KG1 (cell line): ENCODE results near the gene RPL3.

ENCODE experiments used
- DNase-seq: peaks from one replicate; lab custom pipeline; 2025; lab: John Stamatoyannopoulos, UW

Gene RPL3

DNA sequence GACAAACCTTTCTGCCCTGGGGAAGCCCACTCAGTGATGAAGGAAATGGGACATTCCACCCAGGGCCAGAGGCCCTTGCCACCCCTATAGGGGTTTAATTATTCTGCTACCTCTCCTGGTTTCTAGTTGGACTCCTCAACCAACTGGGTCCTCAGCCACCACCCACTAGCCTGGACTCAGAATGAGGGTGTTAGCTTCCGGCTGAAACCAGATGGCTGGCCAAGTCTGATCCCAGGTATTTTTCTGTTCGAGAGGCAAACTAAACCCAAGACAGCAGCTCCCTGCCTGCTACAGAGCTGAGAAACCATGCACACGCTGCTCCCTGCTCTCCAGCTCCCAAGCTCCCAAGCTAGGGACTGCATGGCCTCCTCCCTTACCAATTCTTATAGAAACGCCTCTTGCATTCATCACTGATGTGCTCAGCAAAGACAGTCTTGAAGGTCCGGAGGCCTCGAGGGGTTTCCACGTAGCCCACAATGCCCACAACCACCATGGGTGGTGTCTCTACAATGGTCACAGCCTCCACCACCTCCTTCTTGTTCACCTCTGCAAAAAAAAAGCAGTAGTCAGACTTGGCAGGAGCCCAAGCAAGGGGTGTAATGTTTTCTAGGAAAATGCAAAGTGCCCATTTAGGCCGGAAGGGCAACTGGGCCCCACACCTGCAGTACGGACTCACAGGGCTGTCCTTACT lies 2.2 kb downstream of the RPL3 start:
- no peak for DNase-seq

DNA sequence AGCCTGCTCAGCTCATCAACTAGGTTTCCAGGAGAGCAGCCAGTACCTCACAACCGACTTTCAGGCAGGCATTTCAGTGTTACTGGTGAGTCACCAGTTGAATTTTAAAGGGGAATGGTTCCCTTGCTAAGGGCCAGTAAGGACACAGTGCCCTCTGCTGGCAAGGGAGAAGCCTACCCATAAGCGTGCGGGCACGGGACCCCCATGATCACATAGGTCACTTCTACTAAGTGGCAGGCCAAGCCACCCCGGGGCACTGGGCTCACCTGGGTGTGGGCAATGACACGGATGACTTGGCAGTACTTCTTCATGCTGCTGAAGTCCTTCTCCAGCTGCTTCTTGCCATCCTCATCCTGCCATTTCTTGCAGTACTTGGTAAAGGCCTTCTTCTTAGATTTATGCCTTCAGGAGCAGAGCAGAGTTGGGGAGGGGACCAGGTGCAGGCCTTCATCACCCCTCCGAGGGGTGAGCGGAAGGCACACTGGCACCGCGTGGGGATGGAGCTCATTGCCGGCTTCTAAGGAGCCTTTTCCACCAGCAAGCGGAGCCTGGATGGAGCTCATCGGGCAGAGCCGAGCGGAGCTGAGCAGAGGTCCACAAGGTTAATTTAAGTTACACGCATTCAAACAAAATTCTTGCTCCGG lies 2.9 kb downstream of the RPL3 start:
- DNase-seq = peak; percentile 54

DNA sequence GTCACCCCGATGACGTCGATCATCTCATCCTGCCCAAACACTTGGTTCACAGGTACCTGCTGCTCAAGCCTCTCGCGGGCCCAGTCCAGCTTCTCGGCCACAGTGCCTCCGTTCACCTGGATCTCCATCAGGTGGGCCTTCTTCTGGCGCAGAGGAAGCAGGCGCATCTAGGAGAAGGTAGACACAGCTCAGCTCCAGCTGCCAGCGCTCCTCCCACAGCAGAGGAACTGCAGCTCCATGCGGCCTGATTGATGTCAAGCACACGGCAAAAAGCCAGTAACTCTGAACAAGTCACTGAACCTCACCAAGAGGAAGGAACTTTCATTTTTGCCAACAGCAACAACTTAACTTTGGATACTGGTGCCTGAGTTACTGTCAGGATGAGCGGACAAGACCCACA lies 4.0 kb downstream of the RPL3 start:
- no peak for DNase-seq

DNA sequence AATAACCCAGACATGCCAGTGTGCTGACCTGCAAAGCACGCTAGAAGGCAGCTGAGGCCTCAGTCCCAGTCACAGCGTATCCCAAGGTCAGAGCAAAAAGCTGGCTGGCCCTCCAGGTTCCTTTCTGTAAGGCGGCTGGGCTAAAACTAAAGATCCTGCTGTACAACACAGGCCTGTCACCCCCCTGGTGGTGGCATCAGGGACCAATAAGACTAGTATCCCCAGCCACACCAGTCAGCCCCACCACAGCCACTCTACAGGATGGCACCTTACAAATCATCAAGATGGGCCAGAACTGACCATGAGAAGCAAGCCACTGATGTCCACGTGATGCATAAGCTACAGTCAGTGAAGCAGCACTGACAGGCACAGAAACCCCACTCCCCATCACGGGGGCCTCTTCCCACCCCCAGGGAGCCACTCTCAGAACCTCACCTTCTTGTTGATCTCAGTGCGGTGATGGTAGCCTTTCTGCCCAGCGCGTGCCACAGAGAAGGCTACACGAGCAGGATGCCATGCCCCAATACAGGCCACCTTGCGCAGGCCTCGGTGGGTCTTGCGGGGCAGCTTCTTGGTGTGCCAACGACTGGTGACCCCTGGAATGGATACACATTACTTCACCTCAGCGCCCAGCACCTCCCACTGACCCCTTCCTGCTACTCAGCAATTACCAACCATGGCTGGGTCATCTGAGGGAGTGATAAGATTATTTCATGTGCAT lies 5.0 kb downstream of the RPL3 start:
- DNase-seq = no peak

DNA sequence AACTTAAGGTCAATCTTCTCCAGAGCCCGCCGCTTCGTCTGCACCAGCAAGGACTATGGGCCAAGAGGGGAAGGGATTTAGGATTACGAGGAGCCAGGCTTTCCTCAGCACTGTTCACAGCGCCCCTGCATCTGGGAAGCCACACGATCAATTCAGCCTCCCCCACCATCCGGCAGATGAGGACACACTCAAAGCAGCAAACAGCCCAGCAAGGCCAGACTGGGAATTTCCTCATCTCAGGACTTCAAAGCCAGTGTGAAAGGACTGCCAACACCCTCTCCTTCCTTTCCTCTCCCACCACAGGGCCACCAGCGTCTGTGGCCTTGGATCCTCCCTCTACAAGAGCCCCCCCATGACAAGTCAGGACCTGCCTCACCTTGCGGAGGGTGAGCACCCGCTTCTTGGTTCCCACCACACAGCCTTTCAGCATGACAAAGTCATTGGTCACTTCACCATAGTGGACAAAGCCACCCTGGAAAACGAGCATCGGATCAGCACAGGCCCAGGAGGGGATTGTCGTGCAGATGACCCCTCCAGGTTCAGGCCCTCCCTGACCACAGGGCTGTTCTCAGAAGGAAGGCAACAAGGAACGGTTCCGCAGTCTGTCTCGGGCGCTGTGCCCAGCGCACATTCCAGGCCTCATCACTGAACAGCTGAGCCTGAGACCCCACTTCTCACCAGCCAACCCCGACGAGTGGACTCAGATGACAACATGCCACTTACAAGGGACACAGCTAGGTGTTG lies 6.0 kb downstream of the RPL3 start:
- DNase-seq = no peak

DNA sequence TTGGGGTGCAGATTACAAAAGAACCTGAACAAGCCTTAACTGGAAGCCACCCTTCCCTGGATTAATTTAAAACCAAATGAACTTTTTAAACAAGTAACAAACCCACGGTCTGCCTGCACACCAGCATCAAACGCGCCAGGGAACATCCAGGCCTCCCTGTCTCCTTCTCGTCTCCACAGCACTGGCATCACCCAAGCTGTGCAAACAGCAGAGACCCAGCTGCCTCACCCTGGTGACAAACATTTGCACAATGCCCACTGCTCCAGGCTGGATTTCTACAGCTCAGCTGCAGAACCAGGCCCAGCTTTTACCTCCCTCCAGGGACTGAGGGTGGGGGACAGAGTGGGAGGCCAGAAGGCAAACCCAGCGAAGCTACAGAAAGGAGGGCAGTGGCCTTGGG lies 7.0 kb downstream of the RPL3 start:
- no peak for DNase-seq

DNA sequence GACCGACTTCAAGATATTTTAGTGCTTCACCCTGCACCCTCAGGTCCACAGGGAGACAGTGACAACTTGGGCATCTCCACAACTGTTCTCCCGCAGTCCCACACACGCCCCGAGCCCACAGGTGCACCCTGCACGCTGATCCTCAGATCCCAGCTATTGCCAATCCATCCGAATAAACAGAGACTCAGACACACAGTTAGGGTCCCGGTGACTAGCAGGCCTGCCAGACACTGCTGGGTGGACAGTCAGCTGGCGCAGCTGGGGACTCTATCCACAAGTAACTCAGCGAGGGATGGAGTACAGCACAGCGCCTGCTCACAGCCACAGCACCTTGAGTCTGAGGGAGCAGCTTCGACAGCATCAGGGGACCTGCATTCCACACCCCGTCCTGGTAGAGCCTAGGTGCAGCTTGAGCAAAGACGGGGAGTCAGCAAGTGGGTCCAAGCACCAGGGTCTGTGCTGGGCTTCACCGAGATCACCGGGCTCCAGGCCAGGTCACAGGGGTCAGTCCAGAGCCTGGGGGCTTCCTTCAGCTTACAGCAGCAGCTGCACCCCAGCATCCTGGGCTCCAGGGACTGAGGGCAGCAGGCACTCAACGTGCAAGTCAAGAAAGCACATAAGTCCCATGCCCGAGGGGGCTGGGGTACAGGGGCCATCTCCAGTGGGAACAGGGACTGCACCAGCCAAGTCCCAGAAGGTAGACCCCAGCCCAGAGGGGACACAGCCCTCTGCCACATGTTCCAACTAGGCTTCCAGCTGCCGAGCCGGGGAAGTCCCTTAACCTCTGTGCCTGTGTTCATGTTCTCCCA lies 7.6 kb downstream of the RPL3 start:
- DNase-seq = no peak

DNA sequence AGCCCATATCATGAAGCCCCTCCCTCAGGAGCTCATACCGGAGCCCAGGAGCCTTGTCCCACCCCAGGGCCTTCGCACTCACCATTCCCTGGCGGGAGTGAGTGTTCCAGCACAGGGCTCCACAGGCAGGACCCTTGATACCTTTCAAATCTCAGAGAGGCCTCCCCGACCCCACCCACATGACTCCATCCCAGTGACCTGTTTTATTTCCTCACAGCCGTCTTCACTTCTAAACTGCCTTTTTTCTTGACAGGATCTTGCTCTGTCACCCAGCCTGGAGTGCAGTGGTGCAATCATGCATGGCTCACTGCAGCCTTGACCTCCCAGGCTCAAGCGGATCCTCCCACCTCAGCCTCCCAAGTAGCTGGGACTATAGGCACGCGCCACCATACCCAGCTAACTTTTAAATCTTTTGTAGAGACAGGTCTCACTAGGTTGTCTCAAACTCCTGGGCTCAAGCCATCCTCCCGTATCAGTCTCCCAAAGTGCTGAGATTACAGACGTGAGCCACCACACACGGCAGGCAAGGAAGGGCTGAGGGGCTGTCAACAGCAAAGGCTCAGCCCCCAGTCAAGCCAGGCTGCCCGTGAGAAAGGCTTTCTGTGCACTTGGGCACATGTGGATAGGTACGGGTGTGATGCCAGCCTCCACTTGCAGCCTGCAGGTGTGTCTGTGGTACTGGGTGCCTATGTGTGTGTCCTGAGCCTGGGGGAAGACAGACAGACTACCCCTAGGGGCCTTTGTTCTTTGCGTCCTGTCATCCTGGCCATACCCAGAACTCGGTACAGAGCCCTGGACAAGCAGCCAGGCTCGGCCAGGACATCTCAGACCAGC lies 9.3 kb downstream of the RPL3 start:
- DNase-seq = no peak

DNA sequence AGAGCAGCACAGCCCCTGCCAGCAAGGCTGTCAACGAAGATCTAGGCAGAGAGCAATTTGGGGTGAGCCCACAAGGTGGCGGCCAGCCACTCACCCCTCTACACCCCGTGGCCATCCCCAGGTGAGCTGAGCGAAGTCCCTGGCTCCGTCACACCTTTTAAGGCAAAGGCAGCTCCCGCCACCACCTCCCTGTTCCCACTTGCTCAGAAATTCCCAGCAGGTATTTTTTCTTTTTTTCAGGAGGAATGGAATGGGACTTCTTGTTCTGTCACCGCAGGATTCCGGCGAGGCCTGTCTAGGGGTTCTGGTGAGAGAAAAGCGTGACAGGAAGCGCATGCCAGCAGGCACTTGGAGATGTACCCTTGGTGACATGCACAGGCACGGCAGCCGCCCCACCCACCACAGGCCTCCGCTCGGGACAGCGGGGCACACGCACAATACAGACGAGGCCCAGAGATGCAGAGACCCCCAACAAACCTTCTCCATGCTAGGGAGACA lies 10.0 kb downstream of the RPL3 start:
- no peak for DNase-seq

DNA sequence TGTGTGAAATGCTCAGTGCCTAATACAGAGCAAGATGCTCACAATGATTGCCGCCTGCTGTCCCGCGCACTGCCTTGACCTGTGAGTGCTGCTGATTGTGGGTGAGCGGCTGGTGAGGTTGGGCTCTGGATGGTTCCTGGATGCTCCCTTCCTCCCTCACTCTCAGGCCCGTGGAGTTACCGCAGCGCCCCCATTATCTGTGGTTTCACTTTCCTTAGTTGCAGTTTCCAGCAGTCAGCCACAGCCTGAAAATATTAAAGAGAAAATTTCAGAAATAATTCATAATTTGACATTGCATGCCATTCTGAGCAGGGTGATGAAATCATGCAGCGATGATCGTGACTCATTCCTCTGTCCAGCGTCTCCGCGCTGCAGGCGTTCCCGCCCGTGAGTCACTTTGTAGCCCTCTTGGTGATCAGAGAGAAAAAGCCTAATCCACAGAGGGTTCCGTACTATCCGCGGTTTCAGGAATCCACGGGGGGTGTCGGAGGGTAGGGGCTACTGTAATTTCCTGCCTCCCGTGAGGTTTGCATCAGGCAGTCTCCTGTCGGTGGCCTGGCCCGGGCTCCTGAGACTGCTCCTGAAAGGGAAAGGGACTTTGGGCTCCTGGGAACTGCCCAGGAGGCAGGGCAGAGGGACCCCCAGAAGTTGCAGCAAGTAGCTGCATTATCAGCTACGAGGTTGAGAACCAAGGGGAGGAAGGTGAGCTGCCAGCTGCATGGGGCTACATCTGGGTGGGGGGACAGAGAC lies 10.6 kb downstream of the RPL3 start:
- DNase-seq = no peak

DNA sequence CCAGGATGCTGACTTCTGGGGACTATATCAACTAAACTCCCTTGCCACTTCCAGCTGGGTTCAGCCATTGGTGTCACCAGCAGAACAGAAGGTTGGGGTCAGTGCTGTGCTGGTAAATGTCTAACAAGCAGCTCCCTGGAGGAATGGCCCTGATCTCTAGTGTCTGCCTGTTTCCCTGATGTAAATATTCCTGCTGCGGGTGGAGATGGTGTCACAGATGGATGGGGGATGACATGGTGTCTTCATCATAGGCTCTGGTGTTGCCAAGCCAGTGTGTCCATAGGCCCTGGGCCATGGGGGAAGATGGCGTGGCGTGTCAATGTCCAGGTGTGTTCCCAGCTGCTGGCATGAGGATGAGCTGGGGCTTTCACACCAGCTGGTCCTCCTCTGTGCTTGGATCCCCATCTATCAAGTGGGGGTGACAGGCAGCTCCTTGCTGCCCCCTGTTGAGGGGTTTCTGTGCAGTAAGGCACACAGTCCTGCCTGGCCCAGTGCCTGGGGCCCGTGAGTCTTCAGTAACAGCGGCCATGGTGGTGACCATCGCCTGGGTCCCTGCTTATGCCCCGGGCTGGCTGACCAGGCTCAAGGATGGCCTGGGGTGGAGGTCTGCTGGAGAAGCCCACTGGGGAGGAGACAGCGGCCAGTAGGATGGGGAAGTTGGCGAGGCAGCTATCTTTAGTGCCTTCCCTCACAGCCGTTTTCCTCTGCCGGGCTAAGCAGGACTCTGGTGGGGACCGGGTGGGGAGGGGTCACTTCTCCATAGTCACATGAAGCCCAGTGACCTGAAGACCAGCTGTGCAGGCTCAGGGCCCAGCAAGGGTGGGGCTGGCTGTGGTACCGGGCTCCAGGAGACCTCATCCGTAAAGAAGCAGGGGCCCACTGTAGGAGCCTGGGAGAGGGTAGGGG lies 12.7 kb downstream of the RPL3 start:
- DNase-seq = no peak

DNA sequence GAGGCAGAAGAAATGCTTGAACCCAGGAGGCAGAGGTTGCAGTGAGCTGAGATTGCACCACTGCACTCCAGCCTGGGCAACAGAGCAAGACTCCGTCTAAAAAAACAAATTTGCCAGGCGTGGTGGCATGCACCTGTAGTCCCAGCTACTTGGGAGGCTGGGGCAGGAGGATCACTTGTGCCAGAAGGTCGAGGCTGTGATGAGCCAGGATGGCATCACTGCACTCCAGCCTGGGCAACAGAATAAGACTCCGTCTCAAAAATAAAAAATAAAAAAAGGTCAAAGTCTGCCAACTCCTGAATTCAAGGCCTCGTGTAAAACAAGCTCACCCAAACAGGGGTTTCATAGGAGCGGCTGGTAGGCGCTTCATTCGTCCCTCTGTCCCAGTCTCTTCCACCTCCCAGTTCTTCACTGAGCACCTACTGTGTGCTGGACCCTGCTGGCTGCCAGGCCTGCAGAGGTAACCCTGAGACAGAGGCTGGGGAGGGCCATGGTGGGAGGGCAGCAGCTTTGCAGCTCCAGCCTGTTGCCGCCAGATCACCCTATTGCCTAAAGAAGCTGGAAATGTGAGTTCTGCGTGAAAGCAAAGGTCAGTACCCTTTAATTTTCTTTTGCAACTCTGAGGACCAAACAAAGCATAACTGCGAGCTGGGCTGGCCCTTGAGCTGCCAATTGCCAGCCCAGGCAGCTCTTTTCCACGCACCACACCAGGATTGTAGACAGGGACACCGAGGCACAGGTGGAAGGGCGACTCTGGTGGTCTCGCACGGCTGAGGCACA lies 15.3 kb downstream of the RPL3 start:
- DNase-seq = no peak

DNA sequence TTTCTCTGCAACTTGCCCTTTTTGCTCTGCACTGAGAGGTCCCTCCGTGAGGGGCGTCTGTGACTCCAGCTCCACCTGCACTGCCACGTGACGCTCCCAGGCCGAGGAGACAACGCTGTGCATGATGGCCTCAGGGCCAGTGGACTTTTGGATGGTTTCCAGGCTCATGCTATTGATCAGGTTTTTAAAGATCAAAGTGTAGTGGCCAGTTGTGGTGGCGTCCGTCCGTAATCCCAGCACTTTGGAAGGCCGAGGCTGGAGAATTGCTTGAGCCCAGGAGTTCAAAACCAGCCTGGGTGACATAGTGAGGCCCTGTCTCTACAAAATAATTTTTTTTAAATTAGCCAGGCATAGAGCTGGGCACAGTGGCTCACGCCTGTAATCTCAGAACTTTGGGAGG lies 16.1 kb downstream of the RPL3 start:
- no peak for DNase-seq

DNA sequence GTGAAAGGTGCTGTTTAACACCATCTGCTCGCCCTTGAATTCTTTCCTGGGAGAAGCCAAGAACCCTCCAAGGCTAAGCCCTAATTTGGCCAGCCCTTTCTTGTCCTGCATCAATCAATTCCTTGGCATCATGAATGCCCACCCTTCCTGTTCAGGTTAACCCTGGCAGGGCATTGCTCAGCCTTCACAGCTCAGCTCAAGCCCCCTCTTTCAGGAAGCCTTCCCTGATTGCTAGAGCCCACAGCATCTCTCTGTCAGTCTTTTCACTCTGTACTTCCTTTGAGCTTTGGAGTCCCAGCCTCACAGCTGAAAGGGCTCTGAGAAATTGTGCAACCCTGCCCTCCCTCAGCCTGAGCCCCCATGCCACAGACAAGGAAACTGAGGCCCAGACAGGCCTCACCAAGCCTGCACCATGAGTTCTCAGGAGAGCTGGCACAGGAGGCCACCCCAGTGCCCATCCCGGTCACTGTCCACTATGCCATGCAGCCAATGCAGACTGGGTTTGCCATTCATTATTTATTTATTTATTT lies 16.9 kb downstream of the RPL3 start:
- no peak for DNase-seq

DNA sequence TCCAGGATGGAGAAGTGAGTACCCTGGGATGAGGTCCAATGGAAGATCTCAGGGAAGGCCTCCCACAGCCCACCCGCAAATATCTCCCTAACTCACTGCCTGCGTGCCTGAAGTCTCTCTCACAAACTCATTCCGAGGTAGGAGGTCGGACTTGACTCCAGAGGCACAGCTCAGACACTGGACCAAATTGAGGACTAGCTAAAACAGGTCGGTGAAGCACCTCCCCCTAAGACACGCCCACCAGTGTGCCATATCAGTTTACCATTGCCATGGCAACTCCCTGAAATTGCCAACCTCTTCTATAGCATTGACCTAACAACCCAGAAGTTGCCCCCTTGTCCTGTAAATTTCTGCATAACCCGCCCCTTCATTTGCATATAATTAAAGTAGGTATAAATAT lies 17.5 kb downstream of the RPL3 start:
- DNase-seq = no peak

DNA sequence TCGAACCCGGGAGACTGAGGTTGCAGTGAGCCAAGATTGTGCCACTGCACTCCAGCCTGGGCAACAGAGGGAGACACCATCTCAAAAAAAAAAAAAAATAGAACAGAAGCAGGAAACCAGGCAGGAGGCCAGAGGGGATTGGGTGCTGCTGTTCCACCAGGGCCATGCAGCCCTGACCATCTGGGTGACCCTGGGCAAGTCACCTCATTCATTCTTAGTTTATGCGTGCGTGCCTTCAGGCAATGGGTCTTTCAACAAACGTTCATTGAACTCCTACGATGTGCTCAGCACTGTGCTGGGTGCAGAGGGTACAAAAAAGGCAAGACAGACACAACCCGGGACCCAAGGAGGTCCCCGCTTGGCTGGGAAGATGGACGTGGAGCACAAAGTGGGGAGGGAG lies 18.3 kb downstream of the RPL3 start:
- no peak for DNase-seq

DNA sequence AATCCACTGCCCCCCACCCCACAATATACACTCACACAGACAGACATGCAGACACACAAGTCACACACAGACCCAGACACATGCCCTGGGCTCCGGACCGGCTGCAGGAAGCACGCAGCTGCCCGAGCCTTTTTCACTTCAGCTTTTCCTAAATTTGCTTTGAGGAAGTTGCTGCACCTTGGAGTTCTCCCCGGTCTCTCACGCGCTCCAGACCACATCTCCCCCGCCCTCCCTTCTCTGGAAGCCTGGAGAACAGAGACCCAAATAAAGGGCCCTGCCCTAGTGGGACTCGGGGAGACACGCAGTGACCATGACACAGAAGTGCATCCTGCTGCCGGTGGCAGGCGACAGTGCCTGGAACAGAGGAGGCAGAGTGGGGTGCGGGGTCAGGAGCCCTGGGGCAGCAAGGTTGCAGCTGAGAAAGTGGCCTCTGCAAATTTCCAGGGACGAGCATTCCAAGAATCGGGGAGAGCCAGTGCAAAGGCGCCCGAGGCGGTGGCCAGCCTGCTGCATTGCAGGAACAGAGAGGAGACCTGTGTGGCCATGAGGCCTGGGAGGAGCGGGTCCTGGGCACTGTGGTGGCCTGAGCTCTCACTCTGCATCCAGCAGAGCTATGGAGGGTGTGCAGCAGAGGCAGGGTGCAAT lies 19.1 kb downstream of the RPL3 start:
- no peak for DNase-seq

DNA sequence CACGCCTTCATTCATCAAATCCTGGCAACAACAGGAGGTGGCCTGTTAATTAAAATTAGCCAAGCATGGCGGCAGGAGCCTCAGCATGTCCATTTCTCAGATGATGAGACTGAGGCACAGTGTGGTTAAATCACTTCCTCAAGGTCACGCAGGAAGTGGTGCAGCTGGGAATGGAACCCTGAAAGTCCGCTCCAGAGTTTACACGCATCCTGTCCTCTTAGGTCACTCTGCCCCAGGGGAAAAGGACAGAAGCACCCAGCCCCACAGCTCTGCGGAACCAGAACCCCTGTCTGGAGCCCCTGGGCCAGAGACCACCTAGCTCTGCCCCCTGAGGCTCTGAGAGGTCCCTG lies 19.6 kb downstream of the RPL3 start:
- no peak for DNase-seq
